Stimulated activated CD8-positive, alpha-beta memory T cell treated with anti-CD3 and anti-CD28 coated beads, Interleukin-4, amount 100 ng/mL, for 1 hour (primary cell): ENCODE data around the gene WDFY2.
"Not testable (repeated sequence)": the region's sequence is repeated elsewhere in the genome, so short reads cannot be mapped to it uniquely, and the experiment has no call there.

Experiments used
- DNase-seq, 2 donors: peaks; one replicate each; pipeline ENCODE4 v3.0.0-alpha.2; 2020; ENCODE audit warnings: low read depth in 2 of 2, low spot score in 1 of 2

WDFY2 gene

DNA sequence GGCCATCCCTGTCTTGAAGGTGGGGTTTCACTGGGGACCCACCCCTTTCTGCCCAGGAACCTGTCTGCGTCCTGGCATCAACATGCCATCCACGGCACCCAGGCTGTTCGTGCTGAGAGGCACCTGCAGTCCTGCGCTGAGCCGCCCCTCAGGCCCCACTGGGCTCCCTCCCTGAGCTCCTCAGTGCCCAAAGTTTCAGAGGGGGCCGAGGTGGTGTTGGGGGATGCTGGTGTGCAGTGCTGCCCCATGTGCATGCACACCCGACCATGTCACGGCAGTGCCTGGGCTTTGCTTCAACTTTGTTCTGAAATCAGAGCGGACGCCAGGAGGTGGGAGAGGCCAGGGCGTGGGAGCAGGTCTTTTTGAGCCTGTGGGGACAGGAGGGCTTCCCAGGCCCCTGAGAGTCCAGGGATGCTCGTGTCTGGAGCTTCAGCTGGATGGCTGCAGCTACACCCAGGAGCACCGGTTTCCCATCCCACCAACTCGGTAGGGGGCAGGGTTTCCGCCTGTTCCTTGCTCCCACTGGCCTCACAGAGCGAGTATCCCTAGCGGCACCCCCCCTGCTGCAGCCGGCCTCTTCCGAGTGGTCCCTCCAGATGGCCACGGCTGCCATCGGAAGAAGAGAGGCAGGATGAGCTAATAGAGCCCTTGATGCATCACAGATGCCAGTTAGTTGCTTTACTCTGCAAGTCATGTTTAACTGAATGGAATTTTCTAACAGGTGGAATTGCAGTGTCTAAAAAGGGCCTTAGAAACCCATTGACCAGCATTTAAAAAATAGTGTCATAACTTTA is 44.0 kb downstream of the WDFY2 start:
- DNase-seq: no peak

DNA sequence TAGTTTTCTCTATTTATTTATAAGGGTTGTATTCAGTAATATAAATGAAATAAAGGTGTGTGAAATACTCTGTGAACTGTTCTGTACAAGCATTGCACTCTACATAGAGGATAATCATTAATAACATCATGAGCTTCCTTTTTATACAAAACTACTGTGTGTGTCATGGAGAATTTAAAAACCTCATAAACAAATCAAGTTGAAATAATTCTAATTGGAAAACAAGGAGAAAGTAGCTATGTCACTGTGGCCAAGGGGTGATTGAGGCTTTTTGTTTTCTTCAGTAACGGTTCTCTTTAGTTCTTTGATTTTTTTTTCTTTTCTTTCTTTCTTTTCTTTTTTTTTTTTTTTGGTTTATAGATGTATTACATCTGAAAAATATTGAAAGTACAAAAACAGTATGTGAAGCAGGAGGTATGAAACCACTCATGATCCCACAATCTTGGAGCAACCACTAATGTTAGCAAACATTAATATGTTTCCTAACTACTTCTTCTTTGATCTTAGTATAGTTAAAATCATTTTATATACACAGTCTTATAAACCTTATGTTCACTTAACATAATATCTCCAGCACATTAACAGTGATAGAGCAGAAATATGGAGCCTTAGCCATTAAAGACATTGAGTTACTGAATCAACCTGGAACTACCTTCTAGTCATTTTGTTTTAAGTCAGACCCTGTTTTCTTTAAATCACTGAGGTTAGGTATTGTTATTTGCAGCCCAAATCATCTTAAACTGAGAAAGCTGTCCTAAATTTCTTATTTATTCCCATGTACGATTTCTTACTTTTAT is 45.4 kb downstream of the WDFY2 start:
- no peak for DNase-seq

- DNase-seq: no peak
Measured at GRCh38 chr13:51630288-51630615, 46.0 kb downstream of the WDFY2 start.

DNA sequence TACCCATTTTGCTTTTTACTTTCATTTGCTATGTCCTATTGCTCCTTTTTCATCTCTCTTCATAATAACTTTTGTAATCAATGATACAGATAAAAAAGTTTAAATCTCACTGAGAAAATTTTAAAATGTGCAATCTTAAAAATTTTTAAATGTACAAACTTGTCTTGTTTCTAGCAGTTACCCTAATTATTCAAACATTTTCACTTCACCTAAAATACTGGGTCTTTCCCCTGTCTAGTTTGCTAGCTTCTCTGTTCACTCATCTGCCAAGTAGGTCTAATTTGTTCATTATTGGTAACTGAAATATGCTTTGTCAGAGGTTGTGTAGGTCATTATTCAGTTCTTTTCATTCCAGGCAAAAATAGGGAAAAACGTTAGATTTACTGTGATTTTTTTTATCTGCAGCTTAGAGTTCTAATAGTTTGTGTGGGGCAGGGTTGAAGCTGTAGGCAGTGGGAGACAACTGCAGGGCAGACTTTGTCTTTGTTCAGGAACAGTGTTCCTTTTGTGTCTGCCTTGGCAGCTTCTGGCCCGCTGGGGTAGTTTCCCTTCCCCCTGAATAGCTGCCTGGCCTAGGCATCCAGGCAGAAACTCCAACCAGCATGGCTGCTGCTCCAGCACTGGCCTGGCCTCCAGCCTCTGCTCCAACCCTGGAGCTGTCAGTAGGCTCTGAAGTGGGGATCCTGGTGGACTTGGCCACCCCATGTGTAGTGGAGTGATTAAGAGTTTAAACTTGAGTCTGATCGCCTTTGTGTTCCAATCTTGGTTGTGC is 48.5 kb downstream of the WDFY2 start:
- DNase-seq: no peak

DNA sequence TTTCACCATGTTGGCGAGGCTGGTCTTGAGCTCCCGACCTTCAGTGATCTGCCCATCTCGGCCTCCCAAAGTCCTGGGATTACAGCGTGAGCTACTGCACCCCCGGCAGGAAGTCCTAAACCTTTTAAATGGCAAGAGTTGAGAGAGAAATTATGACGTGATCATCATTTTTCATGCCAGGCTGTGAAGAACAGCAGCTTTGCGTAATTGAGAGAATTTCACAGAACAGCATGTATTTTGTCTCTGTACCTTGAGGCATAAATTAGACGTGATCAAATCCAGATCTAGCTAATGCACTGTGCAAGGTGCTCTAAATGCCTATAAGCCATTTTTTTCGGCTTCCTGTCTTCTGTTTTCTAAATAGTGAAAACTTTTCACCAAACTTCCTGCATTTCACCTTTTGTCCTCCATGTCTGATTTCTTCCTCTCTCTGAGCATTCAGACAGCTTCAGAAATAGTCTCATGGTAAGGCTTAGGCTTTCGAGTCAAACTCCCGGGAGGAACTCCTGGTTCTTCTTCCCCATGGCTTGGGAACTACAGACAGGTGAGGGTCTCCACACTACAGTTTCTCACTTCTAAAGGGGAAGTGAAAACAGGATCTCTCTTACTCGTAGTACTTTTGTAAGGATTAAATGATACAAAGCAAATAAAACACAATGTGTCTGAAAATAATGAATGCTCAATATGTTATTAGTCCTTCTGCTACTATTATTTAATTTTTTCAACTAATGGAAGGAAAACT is 51.0 kb downstream of the WDFY2 start:
- DNase-seq: no peak

DNA sequence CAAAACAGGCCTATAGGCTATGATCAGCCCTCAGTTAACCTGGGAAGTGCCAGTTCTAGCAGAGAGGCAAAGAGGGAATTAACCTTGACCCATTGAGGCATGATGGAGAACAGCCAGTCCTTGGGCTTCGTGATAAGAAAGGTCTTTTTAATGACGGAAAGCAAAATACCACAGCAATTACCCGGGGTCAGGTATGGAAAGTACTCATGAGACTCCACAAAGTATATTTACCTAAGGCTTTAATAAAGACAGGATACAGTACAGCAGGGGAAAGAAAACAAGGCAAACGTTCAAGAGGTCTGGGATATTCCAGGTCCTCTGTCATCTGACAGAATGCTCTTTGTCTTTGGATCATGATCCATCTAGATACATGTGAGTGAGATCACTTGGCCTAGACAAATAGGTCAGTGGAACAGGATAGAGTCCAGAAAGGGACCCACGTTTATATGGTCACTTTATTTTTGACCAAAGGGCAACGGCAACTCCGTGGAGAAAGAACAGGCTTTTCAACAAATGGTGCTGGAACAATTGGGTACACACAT is 52.2 kb downstream of the WDFY2 start:
- DNase-seq: no peak

DNA sequence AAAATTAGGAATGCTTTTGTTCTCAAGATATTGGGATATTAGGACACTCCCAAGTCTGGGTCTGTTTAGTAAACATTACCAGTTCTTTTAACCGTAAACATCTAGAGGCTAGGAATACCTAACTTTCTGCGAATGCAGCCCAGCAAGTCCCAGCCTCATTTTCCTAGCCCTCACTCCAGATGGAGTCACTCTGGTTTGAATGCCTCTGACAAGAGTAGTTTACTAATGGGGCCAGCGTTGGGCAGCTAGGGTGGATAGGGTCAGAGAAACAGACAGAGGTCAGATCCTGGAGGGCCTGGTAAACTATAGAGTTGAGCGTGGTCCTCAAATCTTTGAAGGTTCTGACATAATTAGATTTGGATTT is 53.6 kb downstream of the WDFY2 start:
- no peak for DNase-seq

DNA sequence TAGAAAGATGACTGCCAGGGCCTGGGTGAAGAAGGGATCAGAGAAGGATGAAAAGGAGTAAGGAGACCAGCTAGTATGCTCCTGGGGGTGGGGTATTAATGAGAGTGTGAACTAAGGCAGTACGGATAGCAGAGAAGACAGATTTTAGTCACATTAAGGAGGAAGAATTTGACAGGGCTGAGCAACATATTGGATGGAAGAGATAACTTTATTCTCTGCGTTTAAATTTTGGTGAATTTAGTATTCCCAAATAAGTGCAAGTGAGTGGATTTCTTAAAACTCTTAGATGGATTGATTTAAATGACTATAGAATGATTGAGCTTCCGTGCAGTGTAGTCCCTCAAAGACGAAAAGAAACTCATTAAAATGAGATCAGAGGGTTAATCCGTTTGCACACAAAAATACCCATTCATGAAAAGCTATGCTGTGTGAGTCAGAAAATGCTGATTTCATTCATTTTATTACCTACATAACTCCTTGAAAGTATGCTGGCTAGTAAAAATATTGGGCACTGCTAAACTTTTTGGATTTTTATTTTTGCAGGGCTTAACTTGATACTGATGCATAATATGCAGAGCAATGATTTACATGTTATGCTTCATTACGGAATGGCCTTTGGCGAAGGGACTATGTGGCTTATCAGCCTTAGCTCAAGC is 54.1 kb downstream of the WDFY2 start:
- no peak for DNase-seq

GRCh38 chr13:51639171-51639570 is 54.9 kb downstream of the WDFY2 start:
- no peak for DNase-seq

DNA sequence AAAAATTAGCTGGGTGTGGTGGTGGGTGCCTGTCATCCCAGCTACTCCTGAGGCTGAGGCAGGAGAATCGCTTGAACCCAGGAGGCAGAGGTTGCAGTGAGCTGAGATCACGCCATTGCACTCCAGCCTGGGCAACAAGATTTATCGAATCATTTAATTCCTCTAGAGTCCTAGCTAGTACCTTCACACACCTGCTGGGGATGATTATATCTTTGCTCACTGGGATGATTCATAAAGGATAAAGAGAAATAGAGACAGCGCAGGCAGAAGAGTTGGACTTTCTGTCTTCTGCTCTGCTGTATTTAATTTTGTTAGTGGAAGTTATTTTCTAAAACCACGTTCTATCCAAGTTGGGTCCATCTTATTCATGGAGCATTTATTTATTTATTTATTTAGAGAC is 56.4 kb downstream of the WDFY2 start:
- DNase-seq: not testable (repeated sequence)

DNA sequence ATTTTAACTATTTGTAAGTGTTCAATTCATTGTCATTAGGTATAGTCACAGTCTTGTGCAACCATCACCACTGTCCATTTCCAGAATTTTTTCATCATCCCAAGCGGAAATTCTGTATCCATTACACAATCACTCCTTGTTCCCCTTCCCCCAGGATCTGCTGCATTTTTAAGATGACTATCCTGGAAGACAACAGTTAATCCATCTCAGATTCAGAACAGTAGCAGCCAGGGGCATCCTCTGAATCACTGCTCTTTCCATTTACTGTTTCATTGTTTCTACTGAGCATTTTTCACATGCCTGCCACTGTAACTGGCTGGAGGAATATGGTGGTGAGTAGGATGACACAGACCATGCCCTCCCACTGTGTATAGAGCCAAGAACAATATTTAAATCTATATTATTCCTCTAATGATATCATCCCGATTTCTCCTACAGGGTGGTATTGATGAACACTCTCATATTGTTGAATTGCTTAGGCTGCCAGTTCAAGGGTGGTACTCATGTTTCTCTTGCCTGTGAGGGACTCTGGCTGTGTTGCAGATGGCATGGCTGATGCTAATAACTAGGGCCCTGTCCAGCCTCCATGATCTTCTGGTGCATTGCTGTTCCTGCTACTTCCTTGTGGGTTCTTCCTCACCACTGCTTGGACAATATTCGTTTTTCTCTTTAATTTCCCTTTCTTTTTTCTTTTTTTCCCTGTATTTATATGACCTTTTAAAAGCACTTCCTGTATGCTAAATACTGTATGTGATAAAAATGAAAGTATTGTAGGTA is 59.0 kb downstream of the WDFY2 start:
- DNase-seq: no peak

DNA sequence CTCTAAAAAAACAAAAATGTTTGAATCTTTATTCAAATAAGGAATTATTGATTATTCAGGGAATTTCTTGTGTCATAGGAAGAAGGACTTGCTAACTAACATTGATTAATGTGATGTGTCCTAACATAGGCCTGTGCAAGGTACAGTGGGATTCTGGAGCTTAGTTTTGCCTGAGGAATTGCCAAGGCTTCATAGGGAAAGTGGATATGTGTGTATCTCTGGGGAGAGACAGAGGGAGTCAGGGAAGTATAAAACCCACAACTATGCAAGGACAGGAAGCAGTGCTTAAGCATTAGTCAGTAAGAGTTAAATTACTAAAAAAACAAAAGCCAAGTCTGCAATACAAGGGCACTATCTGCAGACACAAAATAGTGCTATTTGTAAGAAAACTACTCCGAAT is 59.6 kb downstream of the WDFY2 start:
- DNase-seq: no peak

GRCh38 chr13:51644654-51645053 is 60.4 kb downstream of the WDFY2 start:
- no peak for DNase-seq

- no peak for DNase-seq
Measured at GRCh38 chr13:51645154-51645650, 60.9 kb downstream of the WDFY2 start.

DNA sequence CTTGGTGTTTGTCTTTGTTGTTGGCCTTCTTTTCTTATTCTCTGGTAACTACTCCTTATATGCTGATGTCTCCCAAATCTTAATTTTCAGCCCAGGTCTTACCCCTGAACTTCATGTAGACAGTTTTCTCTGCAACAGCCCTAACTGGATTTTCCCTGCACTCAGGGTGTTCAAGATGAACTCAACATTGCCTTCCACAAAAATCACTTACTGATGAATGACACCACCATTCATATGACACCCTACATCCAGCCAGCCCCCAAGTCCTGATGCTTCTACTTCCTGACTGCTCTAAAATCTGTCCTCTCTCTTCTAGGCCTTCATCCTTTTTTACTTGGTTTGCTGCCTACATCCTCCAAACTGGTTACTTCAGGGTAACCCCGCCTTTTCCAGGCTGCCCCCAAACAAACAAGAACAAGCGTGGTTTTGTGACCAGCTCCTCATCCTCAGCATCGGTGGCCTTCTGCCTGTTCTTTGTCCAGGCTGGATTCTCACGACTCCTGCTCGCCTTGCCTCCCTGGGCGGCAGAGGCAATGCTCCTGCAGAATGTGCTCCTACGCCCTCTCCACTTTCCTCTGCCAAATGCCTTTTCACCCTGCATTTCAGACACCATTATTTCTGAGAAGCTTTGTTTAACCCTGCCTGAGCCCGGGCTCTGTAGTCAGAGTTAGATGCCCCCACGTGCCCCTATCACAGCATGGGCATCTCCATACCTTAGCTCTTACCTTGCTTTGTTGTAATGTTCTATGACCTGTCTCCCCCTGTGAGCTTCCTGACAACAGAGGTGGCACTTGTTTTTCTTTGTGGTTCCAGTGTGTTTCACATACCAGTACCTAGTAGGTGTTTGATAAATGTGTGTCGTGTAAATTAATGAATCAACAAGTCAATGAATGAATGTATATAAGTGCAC is 61.8 kb downstream of the WDFY2 start:
- no peak for DNase-seq

GRCh38 chr13:51647067-51647466 is 62.8 kb downstream of the WDFY2 start:
- DNase-seq: no peak

GRCh38 chr13:51652193-51652592 is 67.9 kb downstream of the WDFY2 start:
- not testable (repeated sequence) for DNase-seq
